H1 (cell line): ENCODE results near the gene EEF2. TPM values are rescaled to one million over a fixed set of nuclear protein-coding genes. Genes with fewer than 3 reads are reported as not detected.

ENCODE experiments used
- CTCF ChIA-PET: fragments of 300-600 bp; sonication (Branson Sonifier 250); formaldehyde crosslinking; loops from one replicate; lab custom pipeline; 2021; ENCODE audit not compliant: partially characterized antibody; lab: Charles Lee
- POLR2A ChIA-PET: fragments of 300-600 bp; sonication (Branson Sonifier 250); formaldehyde crosslinking; loops from one replicate; lab custom pipeline; 2021; ENCODE audit warnings: inconsistent platforms; ENCODE audit not compliant: partially characterized antibody; lab: Charles Lee
- DNase-seq, 2 experiments: peaks; one replicate each; pipeline versions ENCODE4 v3.0.0 to v3.0.0-alpha.2; 2010 to 2022; ENCODE audit warnings: low spot score in 2 of 2, low read depth in 1 of 2, mixed read lengths in 1 of 2
- FAIRE-seq: peaks from 2 replicates; lab custom pipeline; 2011; peaks lifted over from hg19 to GRCh38; lab: Jason Lieb, UNC
- H2AFZ ChIP-seq: 2 replicates; pipeline ENCODE4 v1.8.1; 2012; ENCODE audit warnings: low read length, inconsistent platforms
- H2AK5ac ChIP-seq: 2 replicates; pipeline ENCODE4 v1.6.1; 2013; ENCODE audit warnings: low read depth, low read length
- H2BK120ac ChIP-seq: replicated peaks from 2 replicates; pipeline ENCODE3; 2013; ENCODE audit warnings: low read depth, low read length, inconsistent platforms
- H2BK12ac ChIP-seq: 2 replicates; pipeline ENCODE4 v1.6.1; 2013; ENCODE audit warnings: low read depth, low read length
- H2BK15ac ChIP-seq: 2 replicates; pipeline ENCODE4 v1.6.1; 2013; ENCODE audit warnings: low read length
- H2BK20ac ChIP-seq: 2 replicates; pipeline ENCODE4 v1.6.1; 2013; ENCODE audit warnings: low read length
- H2BK5ac ChIP-seq: 2 replicates; pipeline ENCODE4 v1.6.1; 2013; ENCODE audit warnings: low read depth, low read length
- H3K14ac ChIP-seq: 2 replicates; pipeline ENCODE4 v1.6.1; 2013; ENCODE audit warnings: inconsistent platforms; ENCODE audit not compliant: insufficient read length
- H3K18ac ChIP-seq: 2 replicates; pipeline ENCODE4 v1.6.1; 2013; ENCODE audit warnings: low read length; ENCODE audit errors: extremely low read depth
- H3K23ac ChIP-seq: 2 replicates; pipeline ENCODE4 v1.6.1; 2013; ENCODE audit warnings: inconsistent platforms; ENCODE audit not compliant: insufficient read length
- H3K23me2 ChIP-seq: 2 replicates; pipeline ENCODE4 v1.6.1; 2013; ENCODE audit warnings: low read depth, low read length
- H3K27ac ChIP-seq: 2 replicates; pipeline ENCODE4 v1.6.1; 2011; ENCODE audit warnings: low read depth, low read length, inconsistent platforms
- H3K27me3 ChIP-seq, 4 experiments: replicated peaks in 1 of 4; 1 replicate in 1 of 4; 2 replicates in 3 of 4; pipeline versions ENCODE4 v1.6.1 to v1.8.1; 2011 to 2013; ENCODE audit warnings: low read length in 3 of 4, mild to moderate bottlenecking in 3 of 4, inconsistent platforms in 2 of 4, mixed read lengths in 2 of 4, moderate library complexity in 1 of 4; ENCODE audit not compliant: control insufficient read depth in 3 of 4, insufficient read depth in 3 of 4; ENCODE audit errors: extremely low read depth in 1 of 4
- H3K36me3 ChIP-seq, 4 experiments: 2 replicates each; pipeline versions ENCODE4 v1.6.1 to v1.8.1; 2011 to 2013; ENCODE audit warnings: mild to moderate bottlenecking in 4 of 4, low read length in 3 of 4, moderate library complexity in 2 of 4, control low read depth in 1 of 4, inconsistent platforms in 1 of 4; ENCODE audit not compliant: insufficient read depth in 4 of 4, control insufficient read depth in 2 of 4
- H3K4ac ChIP-seq: replicated peaks from 2 replicates; pipeline ENCODE3; 2013; ENCODE audit warnings: low read length, low read depth, mixed read lengths, inconsistent platforms; ENCODE audit not compliant: insufficient read length
- H3K4me1 ChIP-seq, 4 experiments: replicated peaks in 1 of 4; 1 replicate in 1 of 4; 2 replicates in 3 of 4; pipeline versions ENCODE4 v1.6.1 to v1.8.1; 2011 to 2013; ENCODE audit warnings: low read length in 3 of 4, inconsistent platforms in 2 of 4, mixed read lengths in 1 of 4; ENCODE audit not compliant: insufficient read depth in 4 of 4, control insufficient read depth in 3 of 4
- H3K4me2 ChIP-seq, 2 experiments: 2 replicates each; pipeline versions ENCODE4 v1.6.1 to v1.8.1; 2011 to 2013; ENCODE audit warnings: low read depth in 2 of 2, low read length in 2 of 2, control low read depth in 1 of 2, inconsistent platforms in 1 of 2, mild to moderate bottlenecking in 1 of 2; ENCODE audit not compliant: insufficient read depth in 1 of 2
- H3K4me3 ChIP-seq, 4 experiments: fragments of 200-600, 300-600 bp in 1 of 4; sonication (generic), shearing (Covaris generic), sonication (Bioruptor Twin) in 1 of 4; 2 replicates each; pipeline versions ENCODE4 v1.5.1 to v1.8.1; 2011 to 2016; ENCODE audit warnings: low read length in 4 of 4, low read depth in 3 of 4, control low read depth in 2 of 4, inconsistent platforms in 2 of 4, mild to moderate bottlenecking in 2 of 4, mixed read lengths in 1 of 4, moderate library complexity in 1 of 4; ENCODE audit not compliant: insufficient read depth in 2 of 4; ENCODE audit errors: extremely low read depth in 1 of 4
- H3K56ac ChIP-seq: replicated peaks from 2 replicates; pipeline ENCODE3; 2013; ENCODE audit warnings: low read depth, mild to moderate bottlenecking, mixed read lengths, low read length, inconsistent platforms; ENCODE audit not compliant: insufficient read length
- H3K79me1 ChIP-seq: 2 replicates; pipeline ENCODE4 v1.6.1; 2013; ENCODE audit warnings: low read depth, low read length, control low read depth
- H3K79me2 ChIP-seq, 2 experiments: 2 replicates each; pipeline versions ENCODE4 v1.6.1 to v1.8.1; 2012 to 2013; ENCODE audit warnings: low read length in 2 of 2, mild to moderate bottlenecking in 2 of 2, inconsistent platforms in 1 of 2; ENCODE audit not compliant: insufficient read depth in 2 of 2, control insufficient read depth in 1 of 2
- H3K9ac ChIP-seq, 4 experiments: replicated peaks in 1 of 4; 1 replicate in 1 of 4; 2 replicates in 3 of 4; pipeline versions ENCODE4 v1.6.1 to v1.8.1; 2011 to 2013; ENCODE audit warnings: low read depth in 3 of 4, low read length in 3 of 4, control low read depth in 2 of 4, mild to moderate bottlenecking in 2 of 4, moderate library complexity in 2 of 4, inconsistent platforms in 1 of 4; ENCODE audit errors: extremely low read depth in 1 of 4
- H3K9me3 ChIP-seq, 2 experiments: 2 replicates each; pipeline versions ENCODE4 v1.6.1 to v1.8.1; 2012 to 2013; ENCODE audit warnings: mild to moderate bottlenecking in 2 of 2, moderate library complexity in 2 of 2, control low read depth in 1 of 2, inconsistent platforms in 1 of 2, low read depth in 1 of 2, low read length in 1 of 2, mixed read lengths in 1 of 2; ENCODE audit not compliant: insufficient read depth in 2 of 2
- H4K20me1 ChIP-seq, 2 experiments: replicated peaks in 1 of 2; 2 replicates each; pipeline versions ENCODE3 to v1.8.1; 2011 to 2013; ENCODE audit warnings: inconsistent platforms in 2 of 2, low read length in 2 of 2, mild to moderate bottlenecking in 1 of 2; ENCODE audit not compliant: insufficient read depth in 2 of 2, control insufficient read depth in 1 of 2
- H4K5ac ChIP-seq: 2 replicates; pipeline ENCODE4 v1.6.1; 2013; ENCODE audit warnings: low read length, low read depth, mixed read lengths, inconsistent platforms; ENCODE audit not compliant: insufficient read length
- H4K8ac ChIP-seq: 2 replicates; pipeline ENCODE4 v1.8.0; 2013; ENCODE audit warnings: mild to moderate bottlenecking, moderate library complexity, low read length, inconsistent platforms; ENCODE audit not compliant: insufficient read depth; ENCODE audit errors: extremely low read depth
- H4K91ac ChIP-seq: replicated peaks from 2 replicates; pipeline ENCODE3; 2013; ENCODE audit warnings: low read length, mixed read lengths, inconsistent platforms; ENCODE audit not compliant: insufficient read length
- NRF1 ChIP-seq: IDR thresholded peaks from 2 replicates; pipeline ENCODE4 v1.6.1; 2011; ENCODE audit warnings: mild to moderate bottlenecking, low read depth, low read length, improper control_type of control experiment
- RNF2 ChIP-seq: fragments of 200-900, 300-1000 bp; sonication (generic); IDR thresholded peaks from 2 replicates; pipeline ENCODE4 v1.7.1; 2016; ENCODE audit warnings: borderline replicate concordance, low read depth, mild to moderate bottlenecking, antibody characterized with exemption, low read length; ENCODE audit not compliant: poor library complexity, severe bottlenecking; ENCODE audit errors: missing control alignments
- WGBS, 2 experiments: shearing (Covaris generic) in 1 of 2; methylation state at CpG; one replicate each; pipeline versions ENCODE4 v1.1.6 to v1.1.7; 2013 to 2015; ENCODE audit warnings: low lambda C conversion rate in 2 of 2, mixed read lengths in 2 of 2, inconsistent platforms in 1 of 2, low coverage in 1 of 2, missing lambda C conversion rate in 1 of 2; ENCODE audit not compliant: insufficient replicate concordance in 2 of 2, insufficient coverage in 1 of 2, insufficient read length in 1 of 2; ENCODE audit errors: extremely low coverage in 1 of 2, missing lambda C conversion rate in 1 of 2; 5-methylcytosine and 5-hydroxymethylcytosine counted together
- polyA plus RNA-seq, 7 experiments: library from polyadenylated mRNA; depleted of rRNA in 3 of 7; stranded (reverse) in 5 of 7; unstranded in 2 of 7; fragments of >200 nt in 5 of 7; fragments of 200-250 nt in 2 of 7; gene quantifications; 1 replicate in 5 of 7; 2 replicates in 1 of 7; 4 replicates in 1 of 7; pipeline versions ENCODE4 v1.2.1 to v1.2.3, GENCODE V29; 2011 to 2013; ENCODE audit warnings: missing spikeins in 2 of 7, mixed read lengths in 2 of 7
- total RNA-seq: library from RNA; stranded (reverse); fragmentation: NEBNext Ultra II Directional; extraction: Animal tissue kit (Norgen Biotek cat#: 25700); gene quantifications from 2 replicates; pipeline ENCODE4 v1.2.1, GENCODE V29; 2021
- TF ChIP-seq, protein P1 (sequence below): IDR thresholded peaks from 2 replicates; pipeline ENCODE4 v1.6.1; 2012; ENCODE audit warnings: low read length, inconsistent platforms

The EEF2 gene
- total and polyA plus RNA-seq, 2 of the 8 experiments (the other 6 are each of a cell fraction or from before 2014, with no cell fraction given), result 1,554 to 3,380 TPM

DNA sequence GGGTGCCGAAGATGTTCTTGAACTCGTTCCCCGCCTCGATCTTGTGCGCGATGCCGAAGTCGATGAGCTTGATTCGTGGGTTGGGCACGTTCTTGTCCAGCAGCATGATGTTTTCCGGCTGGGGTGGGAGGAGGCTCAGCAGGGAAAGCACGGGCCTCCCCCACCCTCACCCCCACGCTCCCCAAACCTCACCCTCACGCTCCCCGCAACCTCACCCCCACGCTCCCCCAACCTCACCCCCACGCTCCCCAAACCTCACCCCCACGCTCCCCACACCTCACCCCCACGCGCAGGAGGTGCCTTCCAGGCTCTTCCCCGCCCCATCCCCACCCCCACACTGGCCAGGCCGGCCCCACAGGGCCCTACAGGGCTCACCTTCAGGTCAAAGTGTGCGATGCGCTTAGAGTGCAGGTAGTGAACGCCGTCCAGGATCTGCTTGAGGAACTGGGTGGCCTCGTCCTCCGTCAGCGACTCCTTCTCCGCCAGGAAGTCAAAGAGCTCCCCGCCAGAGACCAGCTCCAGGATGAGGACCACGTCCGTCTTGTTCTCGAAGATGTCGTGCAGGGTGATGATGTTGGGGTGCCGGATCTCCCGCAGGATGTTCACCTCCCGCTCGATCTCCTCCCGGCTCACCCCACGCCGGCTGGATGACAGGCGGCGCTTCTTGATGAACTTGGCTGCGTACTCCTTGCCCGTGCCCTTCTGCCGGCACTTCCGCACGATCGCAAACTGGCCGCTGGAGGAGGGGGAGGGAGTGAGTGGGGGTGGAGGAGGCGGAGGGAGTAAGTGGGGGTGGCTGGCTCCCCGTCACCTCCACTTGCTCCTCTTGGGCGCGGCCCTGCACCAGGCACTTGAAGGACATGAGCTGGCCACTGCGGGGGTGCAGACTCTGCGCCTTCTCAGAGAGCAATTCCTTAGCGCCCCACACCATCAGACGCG lies 20.7 kb downstream of the EEF2 start:
- H3K27me3 ChIP-seq, result no peaks in the 10 kb centered on the region
- H3K56ac ChIP-seq, result no peak overlapping the region
- H3K27ac ChIP-seq, result no peak overlapping the region
- no peak overlapping the region for H3K4ac ChIP-seq
- H3K9ac ChIP-seq, result no peak overlapping the region
- peaks cover 3 to 30% of the 10 kb centered on the region in 2 experiments; a peak in 2 of 4 replicates for H3K79me2 ChIP-seq
- peaks cover 8% of the 10 kb centered on the region for H3K79me1 ChIP-seq
- 92% methylated on average over 34 of the region's 60 CpGs; no CpG with 5 or more reads in 1 of the 2 experiments for WGBS, 2 experiments
- no peak overlapping the region for H2BK20ac ChIP-seq
- no peak overlapping the region for H3K23ac ChIP-seq
- no peak overlapping the region for H2AK5ac ChIP-seq
- H3K18ac ChIP-seq, result no peak overlapping the region
- H4K20me1 ChIP-seq, result peaks cover 13 to 20% of the 10 kb centered on the region in 2 experiments
- H2BK15ac ChIP-seq, result no peak overlapping the region
- TF ChIP-seq, protein P1, sequence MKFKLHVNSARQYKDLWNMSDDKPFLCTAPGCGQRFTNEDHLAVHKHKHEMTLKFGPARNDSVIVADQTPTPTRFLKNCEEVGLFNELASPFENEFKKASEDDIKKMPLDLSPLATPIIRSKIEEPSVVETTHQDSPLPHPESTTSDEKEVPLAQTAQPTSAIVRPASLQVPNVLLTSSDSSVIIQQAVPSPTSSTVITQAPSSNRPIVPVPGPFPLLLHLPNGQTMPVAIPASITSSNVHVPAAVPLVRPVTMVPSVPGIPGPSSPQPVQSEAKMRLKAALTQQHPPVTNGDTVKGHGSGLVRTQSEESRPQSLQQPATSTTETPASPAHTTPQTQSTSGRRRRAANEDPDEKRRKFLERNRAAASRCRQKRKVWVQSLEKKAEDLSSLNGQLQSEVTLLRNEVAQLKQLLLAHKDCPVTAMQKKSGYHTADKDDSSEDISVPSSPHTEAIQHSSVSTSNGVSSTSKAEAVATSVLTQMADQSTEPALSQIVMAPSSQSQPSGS, result no peak
- TF ChIP-seq NRF1, result no peak
- no peak for TF ChIP-seq RNF2
- H4K91ac ChIP-seq, result no peak overlapping the region
- no peak overlapping the region for H2BK5ac ChIP-seq
- H4K8ac ChIP-seq, result no peak overlapping the region; the same call in 1 of the 2 replicates
- H3K4me1 ChIP-seq, result peaks cover 1 to 11% (median 2%) of the 10 kb centered on the region in 4 experiments; a peak in 6 of 7 replicates
- CTCF ChIA-PET, result interaction anchor here (1.0 kb wide), 1 partner anchor 9 kb away, joined by 3 read pairs; no protein-coding TSS in a partner anchor
- no peaks in the 10 kb centered on the region for H3K9me3 ChIP-seq
- no peak overlapping the region for H3K14ac ChIP-seq
- H3K36me3 ChIP-seq, result peaks cover 22 to 61% (median 49%) of the 10 kb centered on the region in 4 experiments
- POLR2A ChIA-PET, result interaction anchor here (1.1 to 24.8 kb wide), 6 partner anchors 9 to 92 kb away, joined by 3 to 870 read pairs (median 4); partner anchors contain the start of genes EEF2 and NMRK2
- no peak overlapping the region for H4K5ac ChIP-seq
- no peak overlapping the region for H2AFZ ChIP-seq
- FAIRE-seq (no peak), DNase-seq (no peak)
- no peaks in the 10 kb centered on the region for H3K23me2 ChIP-seq
- H2BK120ac ChIP-seq, result no peak overlapping the region
- H3K4me3 ChIP-seq, result no peak overlapping the region
- H2BK12ac ChIP-seq, result no peak overlapping the region
- no peak overlapping the region for H3K4me2 ChIP-seq
